ENCODE measurements around the gene ECSCR. TPM values are rescaled to one million over a fixed set of nuclear protein-coding genes. Genes with fewer than 3 reads are reported as not detected.
"Not testable (repeated sequence)": the region's sequence is repeated elsewhere in the genome, so short reads cannot be mapped to it uniquely, and the experiment has no call there.

ECSCR gene, protein sequence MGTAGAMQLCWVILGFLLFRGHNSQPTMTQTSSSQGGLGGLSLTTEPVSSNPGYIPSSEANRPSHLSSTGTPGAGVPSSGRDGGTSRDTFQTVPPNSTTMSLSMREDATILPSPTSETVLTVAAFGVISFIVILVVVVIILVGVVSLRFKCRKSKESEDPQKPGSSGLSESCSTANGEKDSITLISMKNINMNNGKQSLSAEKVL
- total RNA-seq, result 48.8 TPM
- long read RNA-seq, transcript ECSCR-201 (10 exons, 1,035 nt), result major isoform, 15 of 28 reads
- long read RNA-seq, partial matches to known transcripts, result 10 of 28 reads
- long read RNA-seq, other reads (novel, unspliced or antisense), result 3 of 28 reads

DNA sequence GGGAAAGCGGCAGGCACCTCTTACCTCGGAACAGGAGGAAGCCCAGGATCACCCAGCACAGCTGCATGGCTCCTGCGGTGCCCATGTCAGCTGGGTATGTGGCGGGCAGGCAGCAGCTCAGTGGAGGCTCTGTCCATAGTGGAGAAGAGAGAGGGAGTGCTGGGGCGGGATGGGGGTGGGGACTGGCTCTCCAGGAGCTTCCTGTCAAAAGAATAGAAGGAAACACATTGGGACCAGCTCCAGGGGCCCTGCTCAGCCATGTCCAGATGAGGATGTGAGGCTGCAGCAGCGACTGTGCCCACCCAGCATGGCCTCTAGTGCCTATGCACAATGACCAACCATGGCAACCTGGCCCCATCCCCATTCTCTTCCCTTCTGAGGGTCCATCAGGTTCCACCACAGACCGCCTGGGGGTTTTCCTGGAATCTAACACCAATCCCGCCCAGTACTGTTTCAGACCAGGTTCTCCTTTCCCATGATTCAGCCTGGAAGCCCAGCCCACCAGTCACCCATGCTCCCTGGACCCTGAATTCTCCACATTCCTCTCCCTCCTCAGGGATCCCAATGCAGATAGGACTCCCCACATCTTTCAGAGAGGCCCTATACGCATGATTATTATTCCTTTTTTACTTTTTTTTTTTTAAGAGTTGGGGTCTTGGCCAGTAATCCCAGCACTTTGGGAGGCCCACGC, at the start of gene ECSCR:
TSS of gene ECSCR (minus strand) at position 158 of the 691 bp plus-strand sequence. CDS start at position 85, 73 bp downstream.
- peak; percentile 17 to 33 for ATAC-seq
- peaks cover 32% of the 10 kb centered on the region for H3K4me1 ChIP-seq
- no peak for DNase-seq
- H3K4me3 ChIP-seq, result peak within 1 kb of the TSS; percentile 59
- no peaks in the 10 kb centered on the region for H3K27me3 ChIP-seq (ENCODE audit: low read depth)
- peaks cover under 1% of the 10 kb centered on the region for H3K36me3 ChIP-seq
- intact Hi-C loops (cut with DNase I), result no loop called here
- TF ChIP-seq, protein P1, sequence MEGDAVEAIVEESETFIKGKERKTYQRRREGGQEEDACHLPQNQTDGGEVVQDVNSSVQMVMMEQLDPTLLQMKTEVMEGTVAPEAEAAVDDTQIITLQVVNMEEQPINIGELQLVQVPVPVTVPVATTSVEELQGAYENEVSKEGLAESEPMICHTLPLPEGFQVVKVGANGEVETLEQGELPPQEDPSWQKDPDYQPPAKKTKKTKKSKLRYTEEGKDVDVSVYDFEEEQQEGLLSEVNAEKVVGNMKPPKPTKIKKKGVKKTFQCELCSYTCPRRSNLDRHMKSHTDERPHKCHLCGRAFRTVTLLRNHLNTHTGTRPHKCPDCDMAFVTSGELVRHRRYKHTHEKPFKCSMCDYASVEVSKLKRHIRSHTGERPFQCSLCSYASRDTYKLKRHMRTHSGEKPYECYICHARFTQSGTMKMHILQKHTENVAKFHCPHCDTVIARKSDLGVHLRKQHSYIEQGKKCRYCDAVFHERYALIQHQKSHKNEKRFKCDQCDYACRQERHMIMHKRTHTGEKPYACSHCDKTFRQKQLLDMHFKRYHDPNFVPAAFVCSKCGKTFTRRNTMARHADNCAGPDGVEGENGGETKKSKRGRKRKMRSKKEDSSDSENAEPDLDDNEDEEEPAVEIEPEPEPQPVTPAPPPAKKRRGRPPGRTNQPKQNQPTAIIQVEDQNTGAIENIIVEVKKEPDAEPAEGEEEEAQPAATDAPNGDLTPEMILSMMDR (IDR thresholded peaks at IDR 0.05), result no peak
- no peaks in the 10 kb centered on the region for H3K9me3 ChIP-seq
- peak within 1 kb of the TSS; percentile 84 for H3K27ac ChIP-seq

DNA sequence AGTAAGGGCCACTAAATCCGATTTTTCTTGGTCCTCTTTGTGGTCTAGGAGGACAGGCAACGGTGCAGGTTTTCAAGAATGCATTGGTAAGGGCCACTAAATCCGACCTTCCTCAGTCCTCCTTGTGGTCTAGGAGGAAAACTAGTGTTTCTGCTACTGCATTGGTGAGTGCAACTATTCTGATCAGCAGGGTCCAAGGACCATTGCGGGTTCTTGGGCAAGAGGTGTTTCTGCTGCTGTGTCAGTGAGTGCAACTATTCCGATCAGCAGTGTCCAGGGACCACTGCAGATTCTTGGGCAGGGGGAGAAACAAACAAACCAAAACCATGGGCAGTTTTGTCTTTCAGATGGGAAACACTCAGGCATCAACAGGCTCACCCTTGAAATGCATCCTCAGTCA, 42.2 kb upstream of the ECSCR start:
- H3K9me3 ChIP-seq; H3K36me3 ChIP-seq; H3K27ac ChIP-seq; intact Hi-C loops (cut with DNase I); DNase-seq; H3K4me1 ChIP-seq; H3K27me3 ChIP-seq (ENCODE audit: low read depth); H3K4me3 ChIP-seq; ATAC-seq: not testable (repeated sequence)

GRCh38 chr5:139503879-139504278, 41.3 kb upstream of the ECSCR start:
- H3K27ac ChIP-seq; H3K27me3 ChIP-seq (ENCODE audit: low read depth); H3K9me3 ChIP-seq; H3K4me3 ChIP-seq; ATAC-seq; DNase-seq; H3K36me3 ChIP-seq; intact Hi-C loops (cut with DNase I); H3K4me1 ChIP-seq: not testable (repeated sequence)

- ATAC-seq; H3K36me3 ChIP-seq; H3K4me1 ChIP-seq; H3K27me3 ChIP-seq (ENCODE audit: low read depth); intact Hi-C loops (cut with DNase I); H3K9me3 ChIP-seq; H3K27ac ChIP-seq; DNase-seq; H3K4me3 ChIP-seq: not testable (repeated sequence)
These were observed 40.7 kb upstream of the ECSCR start for GRCh38 chr5:139503036-139503817.

- ATAC-seq (no peak), DNase-seq (no peak)
- Histone ChIP-seq H3K27me3 (ENCODE audit: low read depth) (no peaks in the 10 kb centered on the region), H3K4me1 (no peaks in the 10 kb centered on the region), H3K4me3 (no peak overlapping the region), H3K27ac (no peak overlapping the region), H3K36me3 (no peaks in the 10 kb centered on the region), H3K9me3 (no peaks in the 10 kb centered on the region)
- TF ChIP-seq, protein P1 (IDR thresholded peaks at IDR 0.05), result no peak
- intact Hi-C loops (cut with DNase I), result no loop called here
These were observed 38.8 kb upstream of the ECSCR start for GRCh38 chr5:139501381-139501780.

GRCh38 chr5:139495638-139496435, 33.3 kb upstream of the ECSCR start:
- Histone ChIP-seq H3K4me1 (peaks cover 27% of the 10 kb centered on the region), H3K27me3 (ENCODE audit: low read depth) (no peaks in the 10 kb centered on the region), H3K27ac (peak overlapping the region; percentile 28), H3K36me3 (no peaks in the 10 kb centered on the region), H3K4me3 (no peak overlapping the region), H3K9me3 (no peaks in the 10 kb centered on the region)
- TF ChIP-seq, protein P1 (IDR thresholded peaks at IDR 0.05), result no peak
- ATAC-seq (peak in 1 of 2 donors; percentile 38), DNase-seq (no peak)
- intact Hi-C loops (cut with DNase I), result no loop called here

All from lower lobe of right lung (tissue), 2 donors.